Pancreas (tissue), 10 donors: Measurements from ENCODE around the gene GASK1A. TPM values are rescaled to one million over a fixed set of nuclear protein-coding genes. Genes with fewer than 3 reads are reported as not detected.

Experiments
- ATAC-seq, 4 donors: fragments of 200-7000 bp; cut with Tn5 transposase; one replicate each; pipeline versions ENCODE4 v1.8.0 to v1.9.1; 2020; ENCODE audit warnings: mild to moderate bottlenecking in 4 of 4, moderate library complexity in 4 of 4
- DNase-seq, 6 donors: peaks; one replicate each; pipeline ENCODE4 v3.0.0-alpha.2; 2020
- FAIRE-seq: peaks from 2 replicates; lab custom pipeline; 2012; peaks lifted over from hg19 to GRCh38; lab: Jason Lieb, UNC
- H3K27ac ChIP-seq, 4 donors: fragments of 200-600 bp; sonication (generic); 1 replicate in 3 of 4; 2 replicates in 1 of 4; pipeline versions ENCODE4 v1.5.0 to v1.8.0; 2020
- H3K27me3 ChIP-seq, 4 donors: fragments of 200-600 bp; one replicate each; pipeline ENCODE4 v1.8.0; 2021
- H3K36me3 ChIP-seq, 3 donors: fragments of 200-600 bp; sonication (generic) in 1 of 3; one replicate each; pipeline versions ENCODE4 v1.5.0 to v1.8.0; 2020 to 2021
- H3K4me1 ChIP-seq, 3 donors: fragments of 200-600 bp; one replicate each; pipeline ENCODE4 v1.8.0; 2021
- H3K4me3 ChIP-seq, 4 donors: fragments of 200-600 bp; sonication (generic) in 2 of 4; one replicate each; pipeline versions ENCODE4 v1.5.0 to v1.8.0; 2020 to 2021
- H3K9me3 ChIP-seq, 4 donors: fragments of 200-600 bp; one replicate each; pipeline ENCODE4 v1.8.0; 2021
- CTCF ChIP-seq, 4 donors: fragments of 200-600 bp; sonication (generic) in 3 of 4; IDR thresholded peaks; one replicate each; pipeline versions ENCODE4 v1.5.0 to v1.8.0; 2021; ENCODE audit warnings: antibody characterized with exemption in 4 of 4
- WGBS, 2 donors: extraction: QIAGEN DNeasy Blood & Tissue Kit; methylation state at CpG; one replicate each; pipeline ENCODE4 v1.1.7; 2013; 5-methylcytosine and 5-hydroxymethylcytosine counted together
- intact Hi-C, 3 donors: fragments of 100-400 bp; cut with DNase I; formaldehyde crosslinking; loops; one replicate each; pipeline versions ENCODE4 v1.11.1 to v1.14.2; 2022
- polyA plus RNA-seq, 2 donors: library from polyadenylated mRNA; stranded (reverse); fragments of 200-250 nt; gene quantifications; one replicate each; pipeline ENCODE4 v1.2.3, GENCODE V29; 2013
- total RNA-seq, 6 donors: library from RNA; stranded (reverse); fragmentation: NEBNext Ultra II Directional in 4 of 6; extraction: Animal tissue kit (Norgen Biotek cat#: 25700) in 4 of 6; gene quantifications; one replicate each; pipeline versions ENCODE4 v1.2.1 to v1.2.4, GENCODE V29; 2021 to 2023
- donor health status: healthy with polysubstance abuse.
- donor health status: DM: no; HTN: no; CAD: no; lungs with moderate emphysema.
- donor health status: DM: no; HTN: no; CAD: no.
- donor health status: control.
- donor health status: control.
- donor health status: Bipolar disorder and iron deficiency.
- donor health status: DM: yes; HTN: yes; CAD: no.
- donor health status: DM: no; HTN: no; CAD: no.
- donor health status: DM: no; HTN: no; CAD: no.
- donor health status: DM: yes; HTN: yes; CAD: no.

The GASK1A gene
- total and polyA plus RNA-seq, 8 donors, result 1.2 to 5.8 (median 1.8) TPM

DNA sequence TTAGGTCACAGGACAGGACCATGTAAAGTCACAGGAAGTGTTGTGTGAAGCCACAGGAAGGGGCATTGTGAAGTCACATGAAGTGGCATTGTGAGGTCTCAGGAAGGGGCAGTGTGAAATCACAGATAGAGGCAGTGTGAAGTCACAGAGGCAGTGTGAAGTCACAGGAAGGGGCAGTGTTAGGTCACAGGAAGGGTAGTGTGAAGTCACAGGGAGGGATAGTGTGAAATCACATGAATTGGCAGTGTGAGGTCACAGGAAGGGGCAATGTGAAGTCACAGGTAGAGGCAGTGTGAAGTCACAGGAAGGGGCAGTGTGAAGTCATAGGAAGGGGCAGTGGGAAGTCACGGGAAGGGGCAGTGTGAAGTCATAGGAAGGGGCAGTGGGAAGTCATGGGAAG, 37.9 kb downstream of the GASK1A start:
- intact Hi-C loops, result no loop called here
- Histone ChIP-seq H3K4me3 (no peak overlapping the region), H3K36me3 (no peaks in the 10 kb centered on the region), H3K4me1 (no peaks in the 10 kb centered on the region), H3K27ac (no peak overlapping the region), H3K9me3 (no peaks in the 10 kb centered on the region), H3K27me3 (no peaks in the 10 kb centered on the region)
- no peak for DNase-seq
- WGBS, 2 donors, result 97 to 100% methylated on average over 1 of the region's 1 CpG
- no peak for TF ChIP-seq CTCF (IDR thresholded peaks at IDR 0.05)
- no peak for ATAC-seq
- no peak for FAIRE-seq

DNA sequence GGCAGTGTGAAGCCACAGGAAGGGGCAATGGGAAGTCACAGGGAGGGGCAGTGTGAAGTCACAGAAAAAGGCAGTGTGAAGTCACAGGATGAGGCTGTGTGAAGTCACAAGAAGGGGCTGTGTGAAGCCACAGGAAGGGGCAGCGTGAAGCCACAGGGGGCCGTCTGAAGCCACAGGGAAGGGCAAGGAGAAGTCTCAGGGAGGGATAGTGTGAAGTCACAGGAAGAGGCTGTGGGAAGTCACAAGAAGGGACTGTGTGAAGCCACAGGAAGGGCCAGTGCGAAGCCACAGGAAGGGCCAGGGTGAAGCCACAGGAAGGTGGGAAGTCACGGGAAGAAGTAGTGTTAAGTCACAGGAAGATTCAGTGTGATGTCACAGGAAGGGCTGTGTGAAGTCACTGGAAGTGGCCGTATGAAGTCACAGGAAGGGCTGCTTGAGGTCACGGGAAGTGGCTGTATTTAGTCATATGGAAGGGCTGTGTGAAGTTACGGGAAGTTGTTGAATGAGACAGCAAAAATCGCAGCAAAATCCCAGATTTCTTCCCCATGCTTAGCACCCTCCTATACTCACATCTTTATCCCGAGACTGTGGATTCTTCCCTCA, 38.6 kb downstream of the GASK1A start:
- Histone ChIP-seq H3K27ac (no peak overlapping the region), H3K9me3 (no peaks in the 10 kb centered on the region), H3K36me3 (no peaks in the 10 kb centered on the region), H3K4me3 (no peak overlapping the region), H3K4me1 (no peaks in the 10 kb centered on the region), H3K27me3 (no peaks in the 10 kb centered on the region)
- DNase-seq, result no peak
- ATAC-seq, result no peak
- intact Hi-C loops, result no loop called here
- no peak for FAIRE-seq
- TF ChIP-seq CTCF (IDR thresholded peaks at IDR 0.05), result no peak
- 88 to 89% methylated on average over 9 of the region's 9 CpGs for WGBS, 2 donors

- 93 to 98% methylated on average over 2 of the region's 2 CpGs for WGBS, 2 donors
- no peak for FAIRE-seq
Measured at GRCh38 chr3:43018246-43018645, 39.1 kb downstream of the GASK1A start.

GRCh38 chr3:43019006-43019809, 40.1 kb downstream of the GASK1A start:
- FAIRE-seq (no peak), DNase-seq (no peak), ATAC-seq (no peak)
- Histone ChIP-seq H3K4me3 (no peak overlapping the region), H3K27me3 (no peaks in the 10 kb centered on the region), H3K9me3 (no peaks in the 10 kb centered on the region), H3K4me1 (no peaks in the 10 kb centered on the region), H3K27ac (no peak overlapping the region), H3K36me3 (no peaks in the 10 kb centered on the region)
- WGBS, 2 donors, result 79 to 80% methylated on average over 6 of the region's 6 CpGs
- TF ChIP-seq CTCF (IDR thresholded peaks at IDR 0.05), result no peak
- intact Hi-C loops, result no loop called here

More at GRCh38 chr3:43018246-43018645, 39.1 kb downstream of the GASK1A start:
- Histone ChIP-seq H3K27me3 (no peaks in the 10 kb centered on the region), H3K9me3 (no peaks in the 10 kb centered on the region), H3K36me3 (no peaks in the 10 kb centered on the region), H3K27ac (no peak overlapping the region), H3K4me1 (no peaks in the 10 kb centered on the region), H3K4me3 (no peak overlapping the region)
- ATAC-seq, result no peak
- DNase-seq, result no peak
- intact Hi-C loops, result no loop called here
- no peak for TF ChIP-seq CTCF (IDR thresholded peaks at IDR 0.05)

DNA sequence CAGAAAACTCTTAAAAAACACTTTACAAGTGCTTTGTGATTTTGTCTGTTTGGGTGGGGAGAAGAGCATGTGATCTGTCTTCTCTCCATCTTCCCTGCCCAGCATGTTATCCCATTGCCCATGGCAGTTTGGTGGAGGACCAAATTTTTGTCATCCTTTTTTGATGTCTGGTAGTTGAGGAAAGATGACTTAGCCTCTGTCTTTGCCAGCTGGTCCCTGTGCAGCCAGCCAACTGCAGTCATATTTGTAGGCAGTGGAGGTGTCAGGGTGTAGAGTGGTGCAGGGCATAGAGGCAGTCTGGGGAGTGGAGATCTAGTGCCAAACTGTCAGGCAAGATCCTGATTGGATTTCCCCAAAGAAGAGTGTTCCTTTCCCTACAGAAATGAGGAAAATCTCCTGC, 40.7 kb downstream of the GASK1A start:
- no peaks in the 10 kb centered on the region for H3K36me3 ChIP-seq
- FAIRE-seq (no peak), DNase-seq (no peak), ATAC-seq (no peak)
- H3K9me3 ChIP-seq, result no peaks in the 10 kb centered on the region
- H3K4me3 ChIP-seq, result no peak overlapping the region
- no peak overlapping the region for H3K27ac ChIP-seq
- no peaks in the 10 kb centered on the region for H3K4me1 ChIP-seq
- intact Hi-C loops, result no loop called here
- no peaks in the 10 kb centered on the region for H3K27me3 ChIP-seq
- TF ChIP-seq CTCF (IDR thresholded peaks at IDR 0.05), result no peak
